ENCODE results near the gene SHOC2. TPM values are rescaled to one million over a fixed set of nuclear protein-coding genes. Genes with fewer than 3 reads are reported as not detected.

The SHOC2 gene
- total and polyA plus RNA-seq, 2 of the 13 experiments (the other 11 are each of a cell fraction or from before 2014, with no cell fraction given): 8.6 to 25.5 TPM

DNA sequence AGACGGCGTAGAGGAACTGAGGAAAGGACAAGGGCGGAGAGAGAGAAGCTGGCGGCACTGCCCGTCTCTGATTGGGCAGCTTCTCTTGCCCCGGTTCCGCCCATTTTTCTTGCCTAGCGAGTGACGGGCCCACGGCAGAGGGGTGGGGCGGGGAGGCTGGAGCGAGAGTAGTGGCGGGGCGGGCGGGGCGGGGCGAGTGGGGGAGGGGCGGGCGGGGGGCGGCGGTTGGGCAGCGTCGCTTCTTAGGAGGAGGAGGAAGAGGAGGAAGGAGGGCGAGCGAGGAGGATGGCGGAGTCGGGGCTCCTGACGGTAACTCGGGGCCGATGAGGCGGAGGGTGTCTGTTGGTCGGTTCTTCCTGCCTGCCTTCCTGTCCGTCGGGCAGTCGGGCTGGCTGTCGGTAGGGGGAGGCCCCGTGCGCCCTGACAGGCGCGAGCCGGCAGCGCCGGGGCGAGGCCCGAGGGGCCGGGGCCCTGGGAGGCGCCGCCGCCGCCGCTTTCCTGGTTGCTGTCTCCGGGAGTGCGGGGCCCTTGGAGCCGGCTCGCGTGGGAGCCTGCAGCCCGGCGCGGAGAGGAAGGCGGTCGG, at the start of gene SHOC2 (continued):
- TF ChIP-seq AHR (CRISPR knock-in tag; IDR thresholded peaks at IDR 0.05): no peak
- no peak for TF ChIP-seq NFE2 (CRISPR knock-in tag; IDR thresholded peaks at IDR 0.05)
- no peak for TF ChIP-seq ZNF850 (CRISPR knock-in tag; conservative IDR thresholded peaks at IDR 0.05)
- no peak for TF ChIP-seq YEATS4 (CRISPR knock-in tag; IDR thresholded peaks at IDR 0.05; ENCODE audit: borderline replicate concordance)
- TF ChIP-seq ZNF350 (CRISPR knock-in tag; IDR thresholded peaks at IDR 0.05; ENCODE audit: borderline replicate concordance, low read depth): no peak
- TF ChIP-seq ZKSCAN8 (CRISPR knock-in tag; IDR thresholded peaks at IDR 0.05; ENCODE audit: borderline replicate concordance): no peak
- TF ChIP-seq, protein P1, sequence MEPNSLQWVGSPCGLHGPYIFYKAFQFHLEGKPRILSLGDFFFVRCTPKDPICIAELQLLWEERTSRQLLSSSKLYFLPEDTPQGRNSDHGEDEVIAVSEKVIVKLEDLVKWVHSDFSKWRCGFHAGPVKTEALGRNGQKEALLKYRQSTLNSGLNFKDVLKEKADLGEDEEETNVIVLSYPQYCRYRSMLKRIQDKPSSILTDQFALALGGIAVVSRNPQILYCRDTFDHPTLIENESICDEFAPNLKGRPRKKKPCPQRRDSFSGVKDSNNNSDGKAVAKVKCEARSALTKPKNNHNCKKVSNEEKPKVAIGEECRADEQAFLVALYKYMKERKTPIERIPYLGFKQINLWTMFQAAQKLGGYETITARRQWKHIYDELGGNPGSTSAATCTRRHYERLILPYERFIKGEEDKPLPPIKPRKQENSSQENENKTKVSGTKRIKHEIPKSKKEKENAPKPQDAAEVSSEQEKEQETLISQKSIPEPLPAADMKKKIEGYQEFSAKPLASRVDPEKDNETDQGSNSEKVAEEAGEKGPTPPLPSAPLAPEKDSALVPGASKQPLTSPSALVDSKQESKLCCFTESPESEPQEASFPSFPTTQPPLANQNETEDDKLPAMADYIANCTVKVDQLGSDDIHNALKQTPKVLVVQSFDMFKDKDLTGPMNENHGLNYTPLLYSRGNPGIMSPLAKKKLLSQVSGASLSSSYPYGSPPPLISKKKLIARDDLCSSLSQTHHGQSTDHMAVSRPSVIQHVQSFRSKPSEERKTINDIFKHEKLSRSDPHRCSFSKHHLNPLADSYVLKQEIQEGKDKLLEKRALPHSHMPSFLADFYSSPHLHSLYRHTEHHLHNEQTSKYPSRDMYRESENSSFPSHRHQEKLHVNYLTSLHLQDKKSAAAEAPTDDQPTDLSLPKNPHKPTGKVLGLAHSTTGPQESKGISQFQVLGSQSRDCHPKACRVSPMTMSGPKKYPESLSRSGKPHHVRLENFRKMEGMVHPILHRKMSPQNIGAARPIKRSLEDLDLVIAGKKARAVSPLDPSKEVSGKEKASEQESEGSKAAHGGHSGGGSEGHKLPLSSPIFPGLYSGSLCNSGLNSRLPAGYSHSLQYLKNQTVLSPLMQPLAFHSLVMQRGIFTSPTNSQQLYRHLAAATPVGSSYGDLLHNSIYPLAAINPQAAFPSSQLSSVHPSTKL (CRISPR knock-in tag; IDR thresholded peaks at IDR 0.05): no peak
- TF ChIP-seq ZNF773 (CRISPR knock-in tag; IDR thresholded peaks at IDR 0.05; ENCODE audit: borderline replicate concordance): no peak
- TF ChIP-seq ZFP36L1 (CRISPR knock-in tag; IDR thresholded peaks at IDR 0.05): no peak
- TF ChIP-seq SRSF4 (IDR thresholded peaks at IDR 0.05; ENCODE audit: low read depth, low read length, poor library complexity, severe bottlenecking): no peak
- TF ChIP-seq ZNF687 (CRISPR knock-in tag; IDR thresholded peaks at IDR 0.05): no peak
- TF ChIP-seq, protein P2, sequence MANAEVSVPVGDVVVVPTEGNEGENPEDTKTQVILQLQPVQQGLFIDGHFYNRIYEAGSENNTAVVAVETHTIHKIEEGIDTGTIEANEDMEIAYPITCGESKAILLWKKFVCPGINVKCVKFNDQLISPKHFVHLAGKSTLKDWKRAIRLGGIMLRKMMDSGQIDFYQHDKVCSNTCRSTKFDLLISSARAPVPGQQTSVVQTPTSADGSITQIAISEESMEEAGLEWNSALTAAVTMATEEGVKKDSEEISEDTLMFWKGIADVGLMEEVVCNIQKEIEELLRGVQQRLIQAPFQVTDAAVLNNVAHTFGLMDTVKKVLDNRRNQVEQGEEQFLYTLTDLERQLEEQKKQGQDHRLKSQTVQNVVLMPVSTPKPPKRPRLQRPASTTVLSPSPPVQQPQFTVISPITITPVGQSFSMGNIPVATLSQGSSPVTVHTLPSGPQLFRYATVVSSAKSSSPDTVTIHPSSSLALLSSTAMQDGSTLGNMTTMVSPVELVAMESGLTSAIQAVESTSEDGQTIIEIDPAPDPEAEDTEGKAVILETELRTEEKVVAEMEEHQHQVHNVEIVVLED (CRISPR knock-in tag; IDR thresholded peaks at IDR 0.05; ENCODE audit: borderline replicate concordance): no peak; the same call in 1 of the 2 replicates
- no peak for TF ChIP-seq CCDC6 (CRISPR knock-in tag; IDR thresholded peaks at IDR 0.05)
- TF ChIP-seq ZNF558 (CRISPR knock-in tag; IDR thresholded peaks at IDR 0.05; ENCODE audit: borderline replicate concordance): no peak
- TF ChIP-seq BCL6 (CRISPR knock-in tag; IDR thresholded peaks at IDR 0.05): no peak
- TF ChIP-seq SPEN (CRISPR knock-in tag; IDR thresholded peaks at IDR 0.05; ENCODE audit: low read depth): peak; percentile 38; the same call in 1 of the 2 replicates
- TF ChIP-seq, protein P3, sequence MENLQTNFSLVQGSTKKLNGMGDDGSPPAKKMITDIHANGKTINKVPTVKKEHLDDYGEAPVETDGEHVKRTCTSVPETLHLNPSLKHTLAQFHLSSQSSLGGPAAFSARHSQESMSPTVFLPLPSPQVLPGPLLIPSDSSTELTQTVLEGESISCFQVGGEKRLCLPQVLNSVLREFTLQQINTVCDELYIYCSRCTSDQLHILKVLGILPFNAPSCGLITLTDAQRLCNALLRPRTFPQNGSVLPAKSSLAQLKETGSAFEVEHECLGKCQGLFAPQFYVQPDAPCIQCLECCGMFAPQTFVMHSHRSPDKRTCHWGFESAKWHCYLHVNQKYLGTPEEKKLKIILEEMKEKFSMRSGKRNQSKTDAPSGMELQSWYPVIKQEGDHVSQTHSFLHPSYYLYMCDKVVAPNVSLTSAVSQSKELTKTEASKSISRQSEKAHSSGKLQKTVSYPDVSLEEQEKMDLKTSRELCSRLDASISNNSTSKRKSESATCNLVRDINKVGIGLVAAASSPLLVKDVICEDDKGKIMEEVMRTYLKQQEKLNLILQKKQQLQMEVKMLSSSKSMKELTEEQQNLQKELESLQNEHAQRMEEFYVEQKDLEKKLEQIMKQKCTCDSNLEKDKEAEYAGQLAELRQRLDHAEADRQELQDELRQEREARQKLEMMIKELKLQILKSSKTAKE (CRISPR knock-in tag; IDR thresholded peaks at IDR 0.05; ENCODE audit: borderline replicate concordance): no peak
- TF ChIP-seq KLF13 (CRISPR knock-in tag; IDR thresholded peaks at IDR 0.05): no peak
